ACC112 (cell line): ENCODE measurements around the gene ADRM1.

ENCODE experiments used
- H2AFZ ChIP-seq: fragments of 200-600 bp; sonication (generic); one replicate; pipeline ENCODE4 v1.6.0; 2017; ENCODE audit warnings: antibody characterized with exemption, low read length; ENCODE audit not compliant: unreplicated experiment
- H3K27ac ChIP-seq: fragments of 200-600 bp; sonication (generic); 2 replicates; pipeline ENCODE4 v1.5.1; 2014; ENCODE audit warnings: low read depth, mild to moderate bottlenecking, antibody characterized with exemption, low read length, moderate library complexity
- H3K27me3 ChIP-seq: fragments of 200-600 bp; sonication (generic); 2 replicates; pipeline ENCODE4 v1.6.1; 2014; ENCODE audit warnings: mild to moderate bottlenecking, antibody characterized with exemption, low read length, moderate library complexity, mixed read lengths; ENCODE audit not compliant: insufficient read depth
- H3K36me3 ChIP-seq: fragments of 200-600 bp; sonication (generic); 2 replicates; pipeline ENCODE4 v1.6.1; 2016; ENCODE audit warnings: mild to moderate bottlenecking, antibody characterized with exemption, low read length, moderate library complexity, mixed read lengths; ENCODE audit not compliant: insufficient read depth
- H3K4me1 ChIP-seq: fragments of 200-600 bp; sonication (generic); one replicate; pipeline ENCODE4 v1.6.1; 2016; ENCODE audit warnings: low read length, mixed read lengths; ENCODE audit not compliant: insufficient read depth, unreplicated experiment, control insufficient read depth
- H3K4me3 ChIP-seq: fragments of 200-600 bp; sonication (generic); 2 replicates; pipeline ENCODE4 v1.5.1; 2014; ENCODE audit warnings: mild to moderate bottlenecking, low read depth, low read length
- H3K79me2 ChIP-seq: fragments of 200-600 bp; sonication (generic); one replicate; pipeline ENCODE4 v1.6.0; 2016; ENCODE audit warnings: low read length; ENCODE audit not compliant: control insufficient read depth, unreplicated experiment, insufficient read depth

Gene ADRM1, protein sequence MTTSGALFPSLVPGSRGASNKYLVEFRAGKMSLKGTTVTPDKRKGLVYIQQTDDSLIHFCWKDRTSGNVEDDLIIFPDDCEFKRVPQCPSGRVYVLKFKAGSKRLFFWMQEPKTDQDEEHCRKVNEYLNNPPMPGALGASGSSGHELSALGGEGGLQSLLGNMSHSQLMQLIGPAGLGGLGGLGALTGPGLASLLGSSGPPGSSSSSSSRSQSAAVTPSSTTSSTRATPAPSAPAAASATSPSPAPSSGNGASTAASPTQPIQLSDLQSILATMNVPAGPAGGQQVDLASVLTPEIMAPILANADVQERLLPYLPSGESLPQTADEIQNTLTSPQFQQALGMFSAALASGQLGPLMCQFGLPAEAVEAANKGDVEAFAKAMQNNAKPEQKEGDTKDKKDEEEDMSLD

DNA sequence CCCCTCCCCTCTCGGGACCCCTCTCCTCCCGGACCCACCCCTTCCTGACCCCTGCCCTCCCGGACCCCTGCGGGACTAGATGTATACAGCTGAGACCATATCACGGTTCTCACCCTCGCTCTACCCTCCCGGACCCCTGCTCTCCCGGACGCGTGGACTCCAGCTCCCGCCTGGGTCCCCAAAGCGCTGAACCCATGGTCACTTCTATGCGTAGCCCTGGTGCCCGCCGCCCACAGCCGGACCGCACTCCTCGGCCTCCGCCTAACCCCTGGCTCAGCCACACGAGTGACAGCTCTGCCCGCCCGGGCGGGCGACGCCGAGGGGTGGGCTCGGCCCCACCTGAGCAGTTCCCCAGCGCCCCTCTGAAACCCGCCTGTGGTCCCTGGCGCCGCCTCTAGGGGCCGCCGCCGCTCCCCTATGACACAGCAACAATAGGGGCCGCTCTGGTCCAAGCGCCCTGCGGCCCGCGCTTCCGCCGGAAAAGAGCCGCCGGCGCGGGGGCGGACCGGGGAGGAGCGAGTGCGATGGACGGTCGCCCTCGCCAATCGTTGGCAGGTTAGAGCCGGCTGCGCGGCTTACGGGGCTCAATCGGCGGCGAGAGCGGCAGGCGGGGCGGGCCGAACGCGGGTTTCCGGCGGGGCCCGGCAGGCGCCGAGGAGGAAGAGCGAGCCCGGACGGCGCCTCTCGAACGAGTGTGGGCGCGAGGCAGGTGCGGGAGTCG lies at the start of gene ADRM1:
Gene ADRM1 (plus strand): TSS at position 657 of the 721 bp plus-strand sequence. CDS start 572 bp downstream, outside the sequence.
- Histone ChIP-seq H3K4me3 (peak within 1 kb of the TSS; percentile 100), H2AFZ (peak within 1 kb of the TSS; percentile 80), H3K27ac (peak within 1 kb of the TSS; percentile 95), H3K4me1 (peaks cover 18% of the 10 kb centered on the region), H3K79me2 (peaks cover 39% of the 10 kb centered on the region), H3K27me3 (no peaks in the 10 kb centered on the region), H3K36me3 (no peaks in the 10 kb centered on the region)

DNA sequence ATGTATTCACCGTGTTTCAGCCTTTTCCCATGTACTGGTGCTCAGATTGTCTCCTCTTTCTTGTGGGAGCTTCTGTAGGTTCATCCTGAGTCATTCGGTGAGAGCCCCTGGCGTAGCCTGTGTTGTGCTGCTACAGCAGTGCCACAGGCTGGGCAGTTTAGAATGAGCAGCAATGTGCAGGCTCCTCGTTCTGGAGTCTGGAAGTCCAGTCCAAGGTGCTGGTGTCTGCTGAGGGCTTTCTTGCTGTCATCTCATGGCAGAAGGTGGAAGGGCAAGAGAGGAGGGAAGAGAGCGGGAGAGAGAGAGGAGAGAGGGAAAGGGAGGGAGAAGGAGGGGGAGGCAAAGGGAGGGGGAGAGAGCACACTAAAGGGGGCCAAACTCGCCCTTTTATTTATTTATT lies 49.4 kb upstream of the ADRM1 start:
- Histone ChIP-seq H3K4me3 (no peak overlapping the region), H3K36me3 (no peaks in the 10 kb centered on the region), H2AFZ (no peak overlapping the region), H3K27me3 (no peaks in the 10 kb centered on the region), H3K4me1 (peaks cover 16% of the 10 kb centered on the region), H3K27ac (no peak overlapping the region), H3K79me2 (peaks cover 7% of the 10 kb centered on the region)

DNA sequence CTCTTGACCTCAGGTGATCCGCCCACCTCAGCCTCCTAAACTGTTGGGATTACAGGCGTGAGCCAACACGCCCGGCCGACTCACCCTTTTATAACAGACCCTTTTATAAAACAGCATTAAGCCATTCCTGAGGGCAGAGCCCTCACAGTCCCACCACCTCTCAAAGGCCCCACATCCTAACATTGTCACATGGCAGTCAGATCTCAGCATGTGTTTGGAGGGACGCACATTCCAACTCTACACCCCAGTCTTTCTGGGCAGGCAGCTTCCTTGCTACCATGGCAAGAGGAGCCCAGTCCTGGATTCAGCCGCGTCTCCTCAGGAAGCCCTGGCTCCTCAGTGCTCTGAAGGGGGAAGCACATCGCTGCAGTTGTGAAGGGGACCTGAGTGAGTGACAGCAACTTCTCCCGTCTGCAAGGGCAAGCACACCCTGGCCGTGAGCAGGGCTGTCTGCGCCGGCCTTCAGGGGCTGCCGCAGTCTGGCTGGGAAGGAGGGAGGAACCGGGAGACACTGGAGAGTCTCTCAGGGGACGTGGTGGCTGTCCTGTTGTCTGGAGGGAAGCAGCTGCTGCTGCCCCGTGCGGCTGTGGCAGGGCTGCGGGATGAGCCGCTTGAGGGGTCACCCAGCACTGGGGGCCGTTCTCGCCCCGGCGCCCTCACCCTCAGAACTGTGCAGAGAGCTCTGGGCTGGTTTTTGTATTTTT lies 48.6 kb upstream of the ADRM1 start:
- peaks cover 3% of the 10 kb centered on the region for H3K79me2 ChIP-seq
- H3K27me3 ChIP-seq: no peaks in the 10 kb centered on the region
- H3K36me3 ChIP-seq: no peaks in the 10 kb centered on the region; the same call in 1 of the 2 replicates
- peaks cover 22% of the 10 kb centered on the region for H3K4me1 ChIP-seq
- H3K27ac ChIP-seq: no peak overlapping the region
- no peak overlapping the region for H3K4me3 ChIP-seq
- no peak overlapping the region for H2AFZ ChIP-seq

DNA sequence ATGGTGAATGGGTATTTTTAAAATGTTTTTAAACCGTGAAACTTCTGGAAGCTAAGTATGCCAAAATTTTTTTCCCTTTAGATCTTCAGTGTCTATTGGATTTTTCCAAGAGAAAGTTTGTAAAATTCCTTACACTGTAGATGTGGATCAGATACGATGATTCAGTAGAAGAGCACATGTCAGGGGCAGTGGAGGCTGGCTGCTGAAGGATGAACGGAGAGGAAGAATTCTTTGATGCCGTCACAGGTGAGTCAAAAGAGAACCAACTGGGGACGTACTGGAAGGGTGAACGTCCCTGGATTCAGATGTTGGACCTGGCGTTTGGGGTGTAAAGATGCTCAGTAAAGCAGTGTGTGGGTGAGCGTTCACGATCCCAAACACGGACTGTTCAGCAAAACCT lies 46.8 kb upstream of the ADRM1 start:
- peaks cover 22% of the 10 kb centered on the region for H3K4me1 ChIP-seq
- no peaks in the 10 kb centered on the region; the same call in 1 of the 2 replicates for H3K36me3 ChIP-seq
- H3K4me3 ChIP-seq: no peak overlapping the region
- H3K79me2 ChIP-seq: peaks cover 3% of the 10 kb centered on the region
- no peak overlapping the region for H3K27ac ChIP-seq
- no peaks in the 10 kb centered on the region for H3K27me3 ChIP-seq
- H2AFZ ChIP-seq: no peak overlapping the region

DNA sequence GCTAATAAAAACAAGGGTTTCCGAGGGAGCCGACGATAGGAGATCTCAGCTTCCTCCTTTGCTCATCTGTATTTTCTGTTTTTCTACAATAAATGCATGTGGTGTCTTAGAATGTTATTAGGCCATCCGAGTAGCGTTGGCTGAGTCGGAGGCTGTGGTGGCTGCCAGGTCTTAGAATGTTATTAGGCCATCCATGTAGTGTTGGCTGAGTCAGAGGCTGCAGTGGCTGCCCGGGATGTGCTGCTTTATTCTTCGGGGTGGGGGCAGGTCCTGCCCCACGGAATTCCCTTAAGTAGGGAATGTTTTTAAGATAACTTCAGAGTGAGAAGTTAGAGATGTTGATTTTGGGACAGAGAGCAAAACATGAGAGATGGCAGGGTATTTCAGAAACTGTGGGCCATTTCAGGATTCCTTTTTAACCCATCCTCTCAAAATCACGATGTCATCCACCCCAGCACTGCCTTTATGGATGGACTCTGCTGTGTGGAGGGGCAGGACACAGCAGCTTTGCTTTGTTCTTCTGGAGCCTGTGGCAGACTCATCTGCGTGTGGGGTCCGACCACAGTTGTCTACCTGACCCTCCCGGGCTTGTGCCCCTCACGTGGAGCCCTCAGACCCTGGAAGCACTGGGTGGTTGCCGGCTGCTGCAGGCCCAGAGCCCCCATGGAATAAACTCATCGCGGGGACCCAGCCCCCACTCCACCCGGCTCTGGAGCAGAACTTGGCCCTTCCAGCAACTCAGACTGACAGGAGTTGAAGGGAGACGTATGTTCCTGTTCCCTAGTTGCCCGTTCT lies 44.1 kb upstream of the ADRM1 start:
- no peaks in the 10 kb centered on the region for H3K79me2 ChIP-seq
- H3K4me3 ChIP-seq: no peak overlapping the region
- H3K27me3 ChIP-seq: no peaks in the 10 kb centered on the region
- peaks cover 13% of the 10 kb centered on the region for H3K4me1 ChIP-seq
- H3K27ac ChIP-seq: no peak overlapping the region
- H3K36me3 ChIP-seq: peaks cover 5% of the 10 kb centered on the region; the same call in 1 of the 2 replicates
- no peak overlapping the region for H2AFZ ChIP-seq

DNA sequence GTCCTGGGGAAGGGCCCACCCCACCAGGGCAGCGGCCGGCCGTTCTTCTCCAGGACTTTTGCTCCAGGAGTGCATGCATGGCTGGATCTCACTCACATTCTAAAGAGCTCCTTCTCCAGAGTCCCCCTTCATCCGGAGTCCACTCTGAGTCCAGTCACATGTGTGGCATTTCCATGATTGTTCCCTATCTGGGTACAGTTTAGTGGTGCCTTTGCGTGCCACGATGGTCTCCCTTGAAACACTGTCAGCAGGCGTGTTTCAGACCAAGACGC lies 43.6 kb upstream of the ADRM1 start:
- Histone ChIP-seq H2AFZ (no peak overlapping the region), H3K4me3 (no peak overlapping the region), H3K4me1 (peaks cover 13% of the 10 kb centered on the region), H3K79me2 (no peaks in the 10 kb centered on the region), H3K27ac (no peak overlapping the region), H3K27me3 (no peaks in the 10 kb centered on the region), H3K36me3 (peaks cover 8% of the 10 kb centered on the region)

DNA sequence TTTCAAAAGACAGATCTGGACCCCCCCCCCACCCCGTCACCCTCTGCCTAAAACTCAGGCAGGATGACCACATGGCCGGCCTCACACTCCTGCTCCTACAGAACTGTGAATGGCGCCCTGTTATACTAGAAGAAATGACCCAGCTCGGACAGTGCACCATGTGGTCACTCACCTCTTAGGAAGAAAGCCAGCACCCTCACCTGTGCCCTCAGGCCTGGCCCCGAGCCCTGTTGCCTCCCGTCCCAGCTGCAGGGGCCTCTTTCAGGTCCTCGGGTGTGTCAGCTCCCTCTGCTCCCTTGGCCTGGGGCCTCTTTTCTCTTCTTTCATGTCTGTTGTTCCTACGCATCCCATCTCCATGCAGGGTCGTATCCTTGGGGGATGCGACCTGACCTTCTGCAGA lies 40.7 kb upstream of the ADRM1 start:
- Histone ChIP-seq H3K4me3 (no peak overlapping the region), H3K27ac (no peak overlapping the region), H3K4me1 (peaks cover 13% of the 10 kb centered on the region), H2AFZ (no peak overlapping the region), H3K36me3 (peaks cover 29% of the 10 kb centered on the region), H3K79me2 (no peaks in the 10 kb centered on the region), H3K27me3 (no peaks in the 10 kb centered on the region)

DNA sequence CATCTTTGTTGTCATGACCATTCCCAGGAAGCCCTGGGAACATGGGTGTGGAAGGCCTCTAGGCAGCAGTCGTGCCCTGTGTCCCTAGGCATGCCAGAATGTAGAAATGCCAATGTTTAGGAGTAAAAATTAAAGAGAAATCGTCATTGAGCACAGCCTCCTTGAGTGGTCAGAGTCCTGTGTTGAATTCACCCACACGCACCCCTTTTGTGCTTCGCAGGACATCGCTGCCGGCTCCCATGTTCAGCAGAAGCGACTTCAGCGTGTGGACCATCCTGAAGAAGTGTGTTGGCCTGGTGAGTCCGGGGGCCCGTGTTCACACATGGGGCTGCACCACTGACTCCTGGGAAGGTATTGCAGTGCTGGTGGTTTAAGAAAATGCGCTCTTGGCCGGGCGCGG lies 39.4 kb upstream of the ADRM1 start:
- no peak overlapping the region for H2AFZ ChIP-seq
- H3K27me3 ChIP-seq: no peaks in the 10 kb centered on the region
- H3K36me3 ChIP-seq: peaks cover 29% of the 10 kb centered on the region
- no peaks in the 10 kb centered on the region for H3K79me2 ChIP-seq
- H3K4me1 ChIP-seq: peaks cover 7% of the 10 kb centered on the region
- no peak overlapping the region for H3K27ac ChIP-seq
- H3K4me3 ChIP-seq: no peak overlapping the region

DNA sequence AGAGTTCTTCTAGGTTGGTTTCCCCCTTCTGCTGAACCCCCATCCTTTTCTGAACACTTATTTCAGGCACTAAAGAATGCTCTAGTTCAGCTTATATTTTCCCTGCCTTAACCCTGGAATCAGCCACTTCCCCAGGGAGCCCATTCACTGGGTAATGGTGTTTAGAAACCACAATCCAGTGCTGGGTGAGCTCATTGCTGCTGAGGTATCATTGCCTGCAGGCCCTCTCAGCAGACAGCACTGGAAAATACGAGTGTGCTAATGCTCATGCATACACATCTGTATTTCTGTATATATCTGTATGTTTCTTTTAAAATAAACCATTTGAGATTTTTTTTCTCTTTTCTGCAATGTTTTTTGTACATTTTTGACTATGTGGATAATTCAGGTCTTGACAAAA lies 37.4 kb upstream of the ADRM1 start:
- Histone ChIP-seq H3K36me3 (peaks cover 29% of the 10 kb centered on the region), H3K4me3 (no peak overlapping the region), H3K79me2 (no peaks in the 10 kb centered on the region), H3K27me3 (no peaks in the 10 kb centered on the region), H3K27ac (no peak overlapping the region), H2AFZ (no peak overlapping the region), H3K4me1 (no peaks in the 10 kb centered on the region)

DNA sequence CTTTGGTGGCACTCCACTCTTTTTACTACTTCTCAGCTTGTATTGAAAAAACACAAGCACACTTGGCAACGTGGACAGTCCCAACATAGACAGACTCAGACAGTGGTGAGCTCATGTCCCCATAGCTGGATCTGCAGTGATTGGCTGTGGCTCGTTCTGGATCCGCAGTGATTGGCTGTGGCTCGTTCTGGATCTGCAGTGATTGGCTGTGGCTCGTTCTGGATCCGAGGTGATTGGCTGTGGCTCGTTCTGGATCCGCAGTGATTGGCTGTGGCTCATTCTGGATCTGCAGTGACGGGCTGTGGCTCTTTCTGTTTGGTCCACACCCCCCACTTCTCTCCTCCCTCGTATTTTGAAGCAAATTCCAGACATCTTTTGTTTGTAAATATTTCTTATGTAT lies 36.5 kb upstream of the ADRM1 start:
- no peak overlapping the region for H3K4me3 ChIP-seq
- H2AFZ ChIP-seq: no peak overlapping the region
- no peaks in the 10 kb centered on the region for H3K79me2 ChIP-seq
- H3K27me3 ChIP-seq: no peaks in the 10 kb centered on the region
- no peak overlapping the region for H3K27ac ChIP-seq
- H3K36me3 ChIP-seq: peaks cover 29% of the 10 kb centered on the region
- H3K4me1 ChIP-seq: no peaks in the 10 kb centered on the region
